Upper lobe of left lung (tissue), 4 donors: Measurements from ENCODE around the gene PUM1.

Source experiments
- CTCF ChIP-seq, 6 experiments: fragments of 450-650 bp in 4 of 6; fragments of 200-600 bp in 2 of 6; sonication (generic) in 2 of 6; IDR thresholded peaks; one replicate each; pipeline ENCODE4 v1.5.1; 2016 to 2019; ENCODE audit warnings: antibody characterized with exemption in 6 of 6
- EP300 ChIP-seq, 4 donors: sonication (generic); formaldehyde crosslinking; IDR thresholded peaks; one replicate each; pipeline ENCODE4 v1.5.1; 2017; ENCODE audit warnings: antibody characterized with exemption in 4 of 4, control low read depth in 2 of 4
- POLR2A ChIP-seq, 4 donors: fragments of 450-650 bp; IDR thresholded peaks; one replicate each; pipeline ENCODE4 v1.5.1; 2016 to 2017; ENCODE audit warnings: antibody characterized with exemption in 4 of 4, mild to moderate bottlenecking in 2 of 4

DNA sequence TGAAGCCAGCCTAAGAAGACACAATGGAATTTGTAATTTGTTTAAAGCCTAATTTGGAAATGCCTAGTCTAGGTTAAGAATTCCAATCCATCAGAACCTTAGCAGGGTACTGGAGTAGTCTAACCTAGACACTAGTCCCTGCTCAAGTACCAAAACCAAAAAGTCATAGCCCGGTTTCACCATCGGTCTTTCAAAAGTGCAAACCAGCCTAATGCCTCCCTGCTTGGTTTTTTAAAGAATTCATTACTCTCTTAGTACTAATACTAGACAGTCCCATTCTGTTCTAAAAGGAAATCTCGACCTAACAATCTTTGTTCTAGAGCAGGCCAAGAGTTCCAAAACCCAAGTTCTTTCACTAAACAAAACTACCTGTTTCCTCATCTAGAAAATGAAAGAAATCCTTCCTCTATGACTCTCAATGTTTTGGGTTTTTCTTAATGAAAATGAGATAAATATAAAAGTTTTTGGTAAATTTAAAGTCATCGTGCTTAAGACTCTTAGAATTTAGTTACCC lies 2.6 kb downstream of the PUM1 start:
- TF ChIP-seq CTCF (IDR thresholded peaks at IDR 0.05) = no peak
- TF ChIP-seq EP300 (IDR thresholded peaks at IDR 0.05) = no peak
- no peak for TF ChIP-seq POLR2A (IDR thresholded peaks at IDR 0.05)
